Naive thymus-derived CD4-positive, alpha-beta T cell (primary cell): ENCODE results near the gene COX8A. TPM values are rescaled to one million over a fixed set of nuclear protein-coding genes. Genes with fewer than 3 reads are reported as not detected.
"Not testable (repeated sequence)": the region's sequence is repeated elsewhere in the genome, so short reads cannot be mapped to it uniquely, and the experiment has no call there.

Experiments used
- ATAC-seq: fragments of 150-1000 bp; cut with Tn5 transposase; 2 replicates; pipeline ENCODE4 v1.10.0; 2021; ENCODE audit warnings: mild to moderate bottlenecking, moderate library complexity
- CTCF ChIA-PET: fragments of 350-600 bp; sonication (Branson Sonifier 250); formaldehyde crosslinking; loops from one replicate; lab custom pipeline; 2021; ENCODE audit warnings: antibody characterized with exemption; lab: Charles Lee
- POLR2A ChIA-PET: fragments of 350-600 bp; sonication (Branson Sonifier 250); formaldehyde crosslinking; loops from one replicate; lab custom pipeline; 2021; ENCODE audit warnings: antibody characterized with exemption, inconsistent platforms; lab: Charles Lee
- DNase-seq, 9 donors: peaks; one replicate each; pipeline versions ENCODE4 v3.0.0 to v3.0.0-alpha.2; 2020 to 2022; ENCODE audit warnings: mixed read lengths in 1 of 9
- H3K27ac ChIP-seq: one replicate; pipeline ENCODE4 v1.7.0; 2013; ENCODE audit warnings: mild to moderate bottlenecking, low read depth, low read length, moderate library complexity
- H3K27me3 ChIP-seq, 2 donors: one replicate each; pipeline ENCODE4 v1.7.0; 2013; ENCODE audit warnings: low read length in 2 of 2, mild to moderate bottlenecking in 2 of 2, moderate library complexity in 2 of 2; ENCODE audit not compliant: control insufficient read depth in 2 of 2, insufficient read depth in 2 of 2
- H3K36me3 ChIP-seq, 3 experiments: 1 replicate in 2 of 3; 2 replicates in 1 of 3; pipeline ENCODE4 v1.7.0; 2013; ENCODE audit warnings: low read length in 3 of 3, mild to moderate bottlenecking in 3 of 3, moderate library complexity in 1 of 3; ENCODE audit not compliant: insufficient read depth in 3 of 3, control insufficient read depth in 2 of 3
- H3K4me1 ChIP-seq, 2 donors: one replicate each; pipeline ENCODE4 v1.7.0; 2013; ENCODE audit warnings: low read length in 2 of 2, mild to moderate bottlenecking in 2 of 2, moderate library complexity in 1 of 2; ENCODE audit not compliant: control insufficient read depth in 2 of 2, insufficient read depth in 2 of 2
- H3K4me3 ChIP-seq: 2 replicates; pipeline ENCODE4 v1.7.0; 2013; ENCODE audit warnings: mild to moderate bottlenecking, low read length
- H3K9me3 ChIP-seq, 3 experiments: 1 replicate in 2 of 3; 2 replicates in 1 of 3; pipeline ENCODE4 v1.7.0; 2013; ENCODE audit warnings: low read length in 3 of 3; ENCODE audit not compliant: control insufficient read depth in 2 of 3
- H3K27ac Mint-ChIP-seq, 9 donors: one replicate each; pipeline ENCODE4 v1.8.0; 2020 to 2022; ENCODE audit warnings: mixed read lengths in 9 of 9, mild to moderate bottlenecking in 8 of 9, moderate library complexity in 5 of 9, inconsistent platforms in 2 of 9
- H3K27me3 Mint-ChIP-seq, 5 donors: one replicate each; pipeline ENCODE4 v1.8.0; 2021 to 2022; ENCODE audit warnings: mixed read lengths in 5 of 5, mild to moderate bottlenecking in 1 of 5
- H3K36me3 Mint-ChIP-seq, 5 donors: one replicate each; pipeline ENCODE4 v1.8.0; 2020 to 2022; ENCODE audit warnings: mixed read lengths in 5 of 5, mild to moderate bottlenecking in 3 of 5, inconsistent platforms in 1 of 5
- H3K4me1 Mint-ChIP-seq, 7 donors: one replicate each; pipeline ENCODE4 v1.8.0; 2020 to 2022; ENCODE audit warnings: mixed read lengths in 7 of 7, mild to moderate bottlenecking in 3 of 7, inconsistent platforms in 1 of 7
- H3K4me3 Mint-ChIP-seq, 10 donors: one replicate each; pipeline ENCODE4 v1.8.0; 2020 to 2022; ENCODE audit warnings: mild to moderate bottlenecking in 10 of 10, mixed read lengths in 10 of 10, moderate library complexity in 6 of 10, inconsistent platforms in 2 of 10
- H3K9me3 Mint-ChIP-seq, 11 donors: one replicate each; pipeline ENCODE4 v1.8.0; 2020 to 2022; ENCODE audit warnings: mixed read lengths in 11 of 11, mild to moderate bottlenecking in 4 of 11, inconsistent platforms in 1 of 11, moderate library complexity in 1 of 11
- intact Hi-C, 2 donors: fragments of 100-400 bp; cut with micrococcal nuclease; formaldehyde crosslinking; loops; one replicate each; pipeline ENCODE4 v1.15.1; 2023
- polyA plus RNA-seq, 2 donors: library from polyadenylated mRNA; unstranded; fragments of 300-500 nt; fragmentation: Illumina TruSeq; gene quantifications; one replicate each; pipeline ENCODE4 v1.2.3, GENCODE V29; 2021
- total RNA-seq, 6 experiments: library from RNA in 5 of 6; stranded (reverse) in 5 of 6; gene quantifications; 1 replicate in 5 of 6; 2 replicates in 1 of 6; pipeline ENCODE4 v1.2.3 and lab custom pipeline; 2021 to 2026

The COX8A gene
- total and polyA plus RNA-seq, 7 experiments from 2014 or later, result 90.9 to 375 (median 134) TPM

GRCh38 chr11:63973912-63974258, 535 bp upstream of the COX8A start:
- Mint-ChIP-seq H3K27ac (peak overlapping the region; percentile 94 to 99 (median 99)), H3K4me3 (peak overlapping the region; percentile 98 to 100 (median 99)), H3K36me3 (peaks cover 0 to 15% (median 0%) of the 10 kb centered on the region in 5 donors), H3K4me1 (peaks cover 12 to 36% (median 29%) of the 10 kb centered on the region in 7 donors)
- CTCF ChIA-PET, H3K9me3 ChIP-seq, H3K27me3 ChIP-seq, ATAC-seq, DNase-seq, H3K9me3 Mint-ChIP-seq, H3K27me3 Mint-ChIP-seq: not testable (repeated sequence)
- H3K4me3 ChIP-seq, result peak overlapping the region; percentile 87
- H3K27ac ChIP-seq, result peak overlapping the region; percentile 94
- H3K4me1 ChIP-seq, result peaks cover 10 to 11% of the 10 kb centered on the region in 2 donors
- intact Hi-C loops, result loop anchor here (1.0 to 10.0 kb wide), 10 partner anchors 12 to 332 kb away; partner anchors contain the start of genes OTUB1 (in 2 of the 2), ATL3 (in 1 of the 2), RTN3 (in 1 of the 2) and ZFTA (in 1 of the 2)
- H3K36me3 ChIP-seq, result peaks cover 0 to 14% (median 0%) of the 10 kb centered on the region in 3 experiments
- POLR2A ChIA-PET, result interaction anchor here (0.6 to 2.4 kb wide), 8 partner anchors 10 to 344 kb away, joined by 3 to 16 read pairs (median 4); partner anchors contain the start of genes OTUB1, PRDX5 and TRMT112

GRCh38 chr11:63978551-63979239, 4.3 kb downstream of the COX8A start:
- Mint-ChIP-seq H3K9me3 (no peaks in the 10 kb centered on the region), H3K27ac (peak overlapping the region in 5 of 9 donors; percentile 14 to 76 (median 63)), H3K27me3 (no peaks in the 10 kb centered on the region), H3K36me3 (peaks cover 0 to 12% (median 0%) of the 10 kb centered on the region in 5 donors), H3K4me3 (no peak overlapping the region), H3K4me1 (peaks cover 12 to 33% (median 26%) of the 10 kb centered on the region in 7 donors)
- Histone ChIP-seq H3K4me1 (peaks cover 10 to 11% of the 10 kb centered on the region in 2 donors), H3K36me3 (peaks cover 0 to 21% (median 0%) of the 10 kb centered on the region in 3 experiments), H3K27me3 (no peaks in the 10 kb centered on the region), H3K4me3 (no peak overlapping the region), H3K9me3 (no peaks in the 10 kb centered on the region), H3K27ac (no peak overlapping the region)
- ChIA-PET POLR2A (interaction anchor here (0.6 to 1.4 kb wide), 2 partner anchors 12 to 17 kb away, joined by 3 to 4 read pairs; no protein-coding TSS in a partner anchor), CTCF (no interaction called here)
- intact Hi-C loops, result loop anchor here in 1 of 2 donors (10.0 kb wide), 1 partner anchor 214 kb away; the partner anchor contains the start of gene ZFTA
- DNase-seq (no peak), ATAC-seq (no peak)

GRCh38 chr11:63979426-63979825, 5.0 kb downstream of the COX8A start:
- ChIA-PET POLR2A (no interaction called here), CTCF (no interaction called here)
- Histone ChIP-seq H3K4me3 (no peak overlapping the region), H3K27me3 (no peaks in the 10 kb centered on the region), H3K27ac (no peak overlapping the region), H3K4me1 (peaks cover 9 to 10% of the 10 kb centered on the region in 2 donors), H3K36me3 (peaks cover 0 to 21% (median 0%) of the 10 kb centered on the region in 3 experiments), H3K9me3 (no peaks in the 10 kb centered on the region)
- H3K27ac Mint-ChIP-seq, result peak overlapping the region in 1 of 9 donors; percentile 48
- peaks cover 0 to 12% (median 0%) of the 10 kb centered on the region in 5 donors for H3K36me3 Mint-ChIP-seq
- DNase-seq (no peak), ATAC-seq (no peak)
- no peaks in the 10 kb centered on the region for H3K27me3 Mint-ChIP-seq
- no peaks in the 10 kb centered on the region for H3K9me3 Mint-ChIP-seq
- peaks cover 12 to 27% (median 20%) of the 10 kb centered on the region in 7 donors for H3K4me1 Mint-ChIP-seq
- intact Hi-C loops, result loop anchor here in 1 of 2 donors (10.0 kb wide), 1 partner anchor 215 kb away; the partner anchor contains the start of gene ZFTA
- H3K4me3 Mint-ChIP-seq, result no peak overlapping the region

GRCh38 chr11:63985812-63986155, 11.4 kb downstream of the COX8A start:
- DNase-seq (peak; percentile 40 to 74 (median 70)), ATAC-seq (peak; percentile 87)
- Mint-ChIP-seq H3K27me3 (no peaks in the 10 kb centered on the region), H3K9me3 (peaks cover 0 to 2% (median 0%) of the 10 kb centered on the region in 11 donors), H3K36me3 (peaks cover 0 to 17% (median 8%) of the 10 kb centered on the region in 5 donors), H3K4me1 (peaks cover 11 to 40% (median 32%) of the 10 kb centered on the region in 7 donors), H3K27ac (peak overlapping the region; percentile 95 to 99 (median 98)), H3K4me3 (peak overlapping the region; percentile 91 to 99 (median 97))
- ChIA-PET POLR2A (interaction anchor here (0.7 to 1.9 kb wide), 7 partner anchors 9 to 146 kb away, joined by 3 to 16 read pairs (median 3); partner anchors contain the start of gene COX8A), CTCF (no interaction called here)
- peaks cover 14 to 20% of the 10 kb centered on the region in 2 donors for H3K4me1 ChIP-seq
- intact Hi-C loops, result loop anchor here (1.0 to 5.0 kb wide), 7 partner anchors 11 to 331 kb away; partner anchors contain the start of genes COX8A (in 2 of the 2), MACROD1 (in 1 of the 2), MARK2 (in 1 of the 2) and RTN3 (in 1 of the 2)
- peak overlapping the region; percentile 100 for H3K4me3 ChIP-seq
- H3K27me3 ChIP-seq, result no peaks in the 10 kb centered on the region
- peaks cover 0 to 29% (median 0%) of the 10 kb centered on the region in 3 experiments for H3K36me3 ChIP-seq
- H3K9me3 ChIP-seq, result no peaks in the 10 kb centered on the region
- peak overlapping the region; percentile 89 for H3K27ac ChIP-seq

- Mint-ChIP-seq H3K27me3 (no peaks in the 10 kb centered on the region), H3K9me3 (peaks cover 0 to 2% (median 0%) of the 10 kb centered on the region in 11 donors), H3K36me3 (peaks cover 0 to 18% (median 8%) of the 10 kb centered on the region in 5 donors), H3K4me1 (peaks cover 11 to 40% (median 35%) of the 10 kb centered on the region in 7 donors), H3K27ac (peak within 1 kb of the TSS; percentile 95 to 99 (median 98)), H3K4me3 (peak within 1 kb of the TSS; percentile 91 to 99 (median 97))
- peaks cover 14 to 20% of the 10 kb centered on the region in 2 donors for H3K4me1 ChIP-seq
- peak; percentile 64 to 86 (median 83) for DNase-seq
- H3K27me3 ChIP-seq, result no peaks in the 10 kb centered on the region
- H3K27ac ChIP-seq, result peak within 1 kb of the TSS; percentile 89
- CTCF ChIA-PET, result interaction anchor here (1.2 kb wide), 1 partner anchor 14 kb away, joined by 3 read pairs; no protein-coding TSS in a partner anchor
- intact Hi-C loops, result loop anchor here (1.0 to 5.0 kb wide), 7 partner anchors 12 to 330 kb away; partner anchors contain the start of genes COX8A (in 2 of the 2), MACROD1 (in 1 of the 2), MARK2 (in 1 of the 2) and RTN3 (in 1 of the 2)
- H3K36me3 ChIP-seq, result peaks cover 0 to 35% (median 5%) of the 10 kb centered on the region in 3 experiments
- H3K9me3 ChIP-seq, result no peaks in the 10 kb centered on the region
- peak within 1 kb of the TSS; percentile 100 for H3K4me3 ChIP-seq
- POLR2A ChIA-PET, result interaction anchor here (0.7 to 1.9 kb wide), 7 partner anchors 9 to 148 kb away, joined by 3 to 16 read pairs (median 4); partner anchors contain the start of gene COX8A
- ATAC-seq, result peak; percentile 94
Observed at GRCh38 chr11:63986156-63986931, 11.9 kb downstream of the COX8A start, which contains the start of gene OTUB1. Gene OTUB1, plus strand, starts transcription at chr11:63986438. Its CDS starts 19 bp downstream, at chr11:63986457.
